ENCODE results near the gene C16orf86. TPM values are rescaled to one million over a fixed set of nuclear protein-coding genes. Genes with fewer than 3 reads are reported as not detected.

Gene C16orf86
- polyA plus RNA-seq, 3 donors, result 4.1 to 11.3 (median 4.6) TPM

DNA sequence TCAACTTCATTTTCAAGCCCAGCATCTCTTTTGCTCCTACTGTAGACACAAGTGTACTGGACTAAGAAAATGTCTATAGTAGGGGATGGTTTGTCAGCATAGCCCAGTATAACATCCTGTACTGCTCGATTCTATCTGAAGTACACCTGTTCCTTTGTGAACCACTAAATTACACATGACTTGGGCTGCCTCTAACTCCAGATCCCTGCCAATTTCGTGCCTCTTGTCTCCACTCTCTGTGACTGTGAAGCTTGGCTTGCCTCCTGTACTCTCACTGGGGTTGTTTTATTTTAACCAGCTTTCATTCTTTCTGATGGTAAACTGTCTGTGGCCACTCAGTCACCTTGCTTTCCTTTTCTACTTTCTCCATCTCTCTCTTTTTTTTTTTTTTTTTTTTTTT, 28.0 kb downstream of the C16orf86 start:
- H3K36me3 Mint-ChIP-seq, result peaks cover 17 to 23% of the 10 kb centered on the region in 2 donors
- 80% methylated on average over 1 of the region's 2 CpGs for WGBS (ENCODE audit: insufficient coverage)
- Histone ChIP-seq H3K27ac (ENCODE audit: low read depth in 1 of 2, low read length in 2 of 2) (no peak overlapping the region), H3K36me3 (replicated peaks in 1 of 2; ENCODE audit: control insufficient read depth in 1 of 2, insufficient read depth in 2 of 2, low read length in 2 of 2) (no peaks in the 10 kb centered on the region), H3K79me2 (ENCODE audit: insufficient read depth, low read length) (no peaks in the 10 kb centered on the region), H3K9me3 (replicated peaks in 1 of 2; ENCODE audit: control insufficient read depth in 1 of 2, insufficient read depth in 1 of 2, low read length in 2 of 2) (peaks cover 0 to 8% of the 10 kb centered on the region in 2 donors), H3K4me3 (replicated peaks in 1 of 3; ENCODE audit: low read depth in 2 of 3, low read length in 3 of 3) (no peak overlapping the region), H2AFZ (ENCODE audit: insufficient read depth, low read depth, low read length, poor library complexity, severe bottlenecking) (no peak overlapping the region), H4K20me1 (ENCODE audit: insufficient read depth, low read length) (no peaks in the 10 kb centered on the region), H3K4me1 (ENCODE audit: control insufficient read depth in 1 of 2, insufficient read depth in 2 of 2, low read length in 2 of 2) (peaks cover 3 to 18% of the 10 kb centered on the region in 2 donors), H3K9ac (ENCODE audit: insufficient read depth, low read length, poor library complexity, severe bottlenecking) (no peak overlapping the region), H3K27me3 (ENCODE audit: control insufficient read depth in 2 of 2, insufficient read depth in 2 of 2, low read length in 2 of 2) (no peaks in the 10 kb centered on the region), H3K4me2 (replicated peaks; ENCODE audit: extremely low read depth, low read length, poor library complexity, severe bottlenecking) (no peak overlapping the region)
- no peak overlapping the region for H3K27ac Mint-ChIP-seq
- H3K27me3 Mint-ChIP-seq (ENCODE audit: low read depth in 3 of 3), result no peaks in the 10 kb centered on the region
- no peak for DNase-seq
- TF ChIP-seq, protein P1, sequence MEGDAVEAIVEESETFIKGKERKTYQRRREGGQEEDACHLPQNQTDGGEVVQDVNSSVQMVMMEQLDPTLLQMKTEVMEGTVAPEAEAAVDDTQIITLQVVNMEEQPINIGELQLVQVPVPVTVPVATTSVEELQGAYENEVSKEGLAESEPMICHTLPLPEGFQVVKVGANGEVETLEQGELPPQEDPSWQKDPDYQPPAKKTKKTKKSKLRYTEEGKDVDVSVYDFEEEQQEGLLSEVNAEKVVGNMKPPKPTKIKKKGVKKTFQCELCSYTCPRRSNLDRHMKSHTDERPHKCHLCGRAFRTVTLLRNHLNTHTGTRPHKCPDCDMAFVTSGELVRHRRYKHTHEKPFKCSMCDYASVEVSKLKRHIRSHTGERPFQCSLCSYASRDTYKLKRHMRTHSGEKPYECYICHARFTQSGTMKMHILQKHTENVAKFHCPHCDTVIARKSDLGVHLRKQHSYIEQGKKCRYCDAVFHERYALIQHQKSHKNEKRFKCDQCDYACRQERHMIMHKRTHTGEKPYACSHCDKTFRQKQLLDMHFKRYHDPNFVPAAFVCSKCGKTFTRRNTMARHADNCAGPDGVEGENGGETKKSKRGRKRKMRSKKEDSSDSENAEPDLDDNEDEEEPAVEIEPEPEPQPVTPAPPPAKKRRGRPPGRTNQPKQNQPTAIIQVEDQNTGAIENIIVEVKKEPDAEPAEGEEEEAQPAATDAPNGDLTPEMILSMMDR (IDR thresholded peaks at IDR 0.05), result no peak
- peaks cover 0 to 10% (median 4%) of the 10 kb centered on the region in 7 donors for H3K9me3 Mint-ChIP-seq
- intact Hi-C loops (cut with micrococcal nuclease), result no loop called here
- no peak overlapping the region for H3K4me3 Mint-ChIP-seq
- peaks cover 32% of the 10 kb centered on the region for H3K4me1 Mint-ChIP-seq

DNA sequence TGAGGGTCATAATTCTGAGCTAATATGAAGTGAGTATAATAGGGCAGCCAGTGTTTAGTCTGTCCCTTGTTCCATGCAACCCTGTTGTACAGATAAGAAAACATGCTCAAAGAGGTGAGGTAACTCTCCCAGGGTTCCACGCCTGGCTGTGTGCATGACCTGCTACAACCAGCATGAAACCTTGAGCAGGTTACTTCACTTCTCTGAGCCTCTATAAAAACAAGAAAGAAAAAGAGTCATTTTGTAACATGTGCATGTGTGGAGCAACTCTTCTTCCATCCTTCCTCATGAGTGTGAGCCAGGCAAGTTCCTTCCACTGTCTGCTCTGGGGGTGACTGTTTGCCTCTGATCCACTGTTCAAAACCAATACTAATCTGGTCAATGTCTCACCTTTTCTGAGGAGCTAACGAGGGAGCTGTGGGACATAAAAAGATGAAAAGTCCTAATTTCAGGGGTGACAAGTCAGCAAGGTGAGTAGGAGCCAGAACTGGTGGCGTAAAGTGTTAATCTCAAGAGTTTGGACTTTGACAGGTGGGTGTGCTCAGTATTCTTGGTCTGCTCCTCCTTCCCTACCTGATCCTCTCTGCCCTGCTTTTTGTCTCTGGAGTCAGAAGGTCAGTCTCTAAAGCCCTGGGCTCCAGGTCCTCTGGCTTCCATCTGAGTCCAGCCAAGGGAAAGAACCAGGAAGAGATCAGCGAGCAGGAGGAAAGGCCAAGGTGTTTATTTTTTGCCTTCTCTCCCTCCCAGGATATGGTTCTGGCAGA, 31.0 kb downstream of the C16orf86 start:
- H3K27me3 ChIP-seq (ENCODE audit: control insufficient read depth in 2 of 2, insufficient read depth in 2 of 2, low read length in 2 of 2), result no peaks in the 10 kb centered on the region
- no peak overlapping the region for H3K4me2 ChIP-seq (replicated peaks; ENCODE audit: extremely low read depth, low read length, poor library complexity, severe bottlenecking)
- Mint-ChIP-seq H3K27me3 (ENCODE audit: low read depth in 3 of 3) (no peaks in the 10 kb centered on the region), H3K36me3 (peaks cover 9 to 13% of the 10 kb centered on the region in 2 donors), H3K27ac (peak overlapping the region in 4 of 7 donors; percentile 25 to 74 (median 34)), H3K4me3 (no peak overlapping the region), H3K9me3 (peaks cover 0 to 14% (median 5%) of the 10 kb centered on the region in 7 donors), H3K4me1 (peaks cover 30% of the 10 kb centered on the region)
- no peaks in the 10 kb centered on the region for H4K20me1 ChIP-seq (ENCODE audit: insufficient read depth, low read length)
- H3K27ac ChIP-seq (ENCODE audit: low read depth in 1 of 2, low read length in 2 of 2), result peak overlapping the region in 1 of 2 donors; percentile 53
- no peak overlapping the region for H3K9ac ChIP-seq (ENCODE audit: insufficient read depth, low read length, poor library complexity, severe bottlenecking)
- H3K79me2 ChIP-seq (ENCODE audit: insufficient read depth, low read length), result no peaks in the 10 kb centered on the region
- H2AFZ ChIP-seq (ENCODE audit: insufficient read depth, low read depth, low read length, poor library complexity, severe bottlenecking), result no peak overlapping the region
- no peak overlapping the region for H3K4me3 ChIP-seq (replicated peaks in 1 of 3; ENCODE audit: low read depth in 2 of 3, low read length in 3 of 3)
- intact Hi-C loops (cut with micrococcal nuclease), result no loop called here
- 90% methylated on average over 2 of the region's 4 CpGs for WGBS (ENCODE audit: insufficient coverage)
- H3K4me1 ChIP-seq (ENCODE audit: control insufficient read depth in 1 of 2, insufficient read depth in 2 of 2, low read length in 2 of 2), result peaks cover 3 to 18% of the 10 kb centered on the region in 2 donors
- H3K9me3 ChIP-seq (replicated peaks in 1 of 2; ENCODE audit: control insufficient read depth in 1 of 2, insufficient read depth in 1 of 2, low read length in 2 of 2), result peaks cover 0 to 11% of the 10 kb centered on the region in 2 donors
- H3K36me3 ChIP-seq (replicated peaks in 1 of 2; ENCODE audit: control insufficient read depth in 1 of 2, insufficient read depth in 2 of 2, low read length in 2 of 2), result no peaks in the 10 kb centered on the region
- TF ChIP-seq, protein P1 (IDR thresholded peaks at IDR 0.05), result no peak
- no peak for DNase-seq

Measured in CD14-positive monocyte (primary cell).